Fibroblast of skin of back (primary cell): ENCODE measurements around the gene SLC36A1.

ENCODE experiments used
- DNase-seq: peaks from one replicate; pipeline ENCODE4 v3.0.0-alpha.2; 2013

SLC36A1 gene

GRCh38 chr5:151534350-151534749, 86.9 kb downstream of the SLC36A1 start:
- no peak for DNase-seq

GRCh38 chr5:151537044-151537443, 89.6 kb downstream of the SLC36A1 start:
- DNase-seq = no peak

- no peak for DNase-seq
Observed at GRCh38 chr5:151541571-151541970, 94.2 kb downstream of the SLC36A1 start.
